ENCODE data around the gene APBA2.

DNA sequence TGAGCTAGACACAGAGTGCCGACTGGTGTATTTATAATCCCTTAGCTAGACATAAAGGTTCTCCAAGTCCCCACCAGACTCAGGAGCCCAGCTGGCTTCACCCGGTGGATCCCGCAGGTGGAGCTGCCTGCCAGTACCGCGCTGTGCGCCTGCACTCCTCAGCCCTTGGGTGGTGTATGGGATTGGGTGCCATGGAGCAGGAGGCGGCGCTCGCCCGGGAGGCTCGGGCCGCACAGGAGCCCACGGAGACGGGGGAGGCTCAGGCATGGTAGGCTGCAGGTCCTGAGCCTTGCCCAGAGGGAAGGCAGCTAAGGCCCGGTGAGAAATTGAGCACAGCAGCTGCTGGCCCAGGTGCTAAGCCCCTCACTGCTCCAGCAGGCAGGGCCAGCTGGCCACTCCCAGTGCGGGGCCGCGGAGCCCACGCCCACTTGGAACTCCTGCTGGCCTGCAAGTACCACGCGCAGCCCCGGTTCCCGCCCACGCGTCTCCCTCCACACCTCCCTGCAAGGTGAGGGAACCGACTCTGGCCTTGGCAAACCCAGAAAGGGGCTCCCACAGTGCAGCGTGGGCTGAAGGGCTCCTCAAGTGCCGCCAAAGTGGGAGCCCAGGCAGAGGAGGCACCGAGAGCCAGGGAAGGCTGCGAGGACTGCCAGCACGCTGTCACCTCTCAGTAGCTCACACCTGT lies 274.1 kb downstream of the APBA2 start:
- TF ChIP-seq CTCF (conservative IDR thresholded peaks at IDR 0.05; ENCODE audit: low read depth, low read length) (no peak), POLR2A (IDR thresholded peaks at IDR 0.05; ENCODE audit: low read depth, low read length) (no peak), CEBPB (IDR thresholded peaks at IDR 0.05; ENCODE audit: low read depth, low read length) (no peak), MXI1 (IDR thresholded peaks at IDR 0.05; ENCODE audit: borderline replicate concordance, low read depth, low read length) (no peak), SMC3 (IDR thresholded peaks at IDR 0.05; ENCODE audit: low read depth, low read length) (no peak)
